HT1080 (cell line): ENCODE measurements around the gene NTM. TPM values are rescaled to one million over a fixed set of nuclear protein-coding genes. Genes with fewer than 3 reads are reported as not detected.
A peak's percentile ranks its signal among the peaks of the same experiment; 100 is the strongest.

Source experiments
- DNase-seq: peaks from one replicate; pipeline ENCODE4 v3.0.0-alpha.2; 2015; ENCODE audit warnings: low read depth
- total RNA-seq: library from RNA; depleted of rRNA; stranded (reverse); fragments of >200 nt; shearing (Covaris generic); gene quantifications from 2 replicates; pipeline ENCODE4 v1.2.3, GENCODE V29; 2014

NTM gene
- total RNA-seq, 1 experiment from 2014 or later = 65.7 TPM

DNA sequence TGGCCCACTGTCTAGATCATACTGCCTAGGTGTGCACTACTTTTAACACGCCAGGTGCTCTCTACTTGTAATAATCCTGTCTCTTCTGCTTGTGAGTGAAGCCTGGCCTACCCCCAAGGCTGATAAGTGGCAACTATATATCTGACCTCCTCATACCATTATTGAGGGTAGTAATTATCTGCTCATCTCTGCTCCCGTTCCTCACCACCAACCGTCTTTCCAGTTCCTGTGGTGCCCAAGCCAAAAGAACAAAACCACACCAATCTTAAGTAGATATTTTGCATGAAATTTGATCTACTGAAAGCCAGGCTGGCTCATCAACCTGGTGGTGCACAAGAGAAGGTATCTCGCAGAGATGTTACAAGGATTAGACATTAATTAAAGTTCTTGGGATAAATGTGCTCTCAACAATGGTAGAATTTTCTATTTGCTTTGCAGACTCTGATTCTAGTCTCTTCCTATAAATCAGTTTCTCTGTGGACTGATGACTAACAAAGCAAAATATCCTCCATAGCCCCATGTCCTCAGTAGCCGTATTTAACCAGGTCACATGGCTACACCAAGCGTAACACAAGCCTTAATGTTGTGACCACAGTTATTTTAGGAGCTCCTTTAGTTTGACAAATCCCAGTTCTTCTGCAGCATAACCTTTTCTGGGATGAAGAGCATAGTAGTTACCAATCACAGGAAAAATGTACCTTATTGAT lies 267.2 kb downstream of the NTM start:
- peak; percentile 34 for DNase-seq

DNA sequence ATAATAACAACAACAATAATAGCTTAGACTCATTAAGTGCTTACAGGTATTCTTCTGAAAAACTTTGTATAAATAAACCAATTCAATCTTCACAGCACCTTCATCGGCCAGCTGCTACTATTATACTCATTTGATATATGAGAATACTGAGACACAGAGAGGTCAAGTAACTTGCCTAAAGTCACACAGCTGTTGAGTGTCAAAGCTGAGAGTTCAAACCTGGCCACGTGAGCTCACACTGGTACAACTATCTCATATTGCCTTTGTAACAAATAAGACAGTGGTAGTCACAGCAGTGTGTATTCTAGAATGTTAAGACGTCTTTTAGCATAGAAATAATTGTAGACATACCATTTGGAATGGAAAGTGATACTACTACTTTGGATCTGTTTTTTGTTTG lies 268.5 kb downstream of the NTM start:
- no peak for DNase-seq

DNA sequence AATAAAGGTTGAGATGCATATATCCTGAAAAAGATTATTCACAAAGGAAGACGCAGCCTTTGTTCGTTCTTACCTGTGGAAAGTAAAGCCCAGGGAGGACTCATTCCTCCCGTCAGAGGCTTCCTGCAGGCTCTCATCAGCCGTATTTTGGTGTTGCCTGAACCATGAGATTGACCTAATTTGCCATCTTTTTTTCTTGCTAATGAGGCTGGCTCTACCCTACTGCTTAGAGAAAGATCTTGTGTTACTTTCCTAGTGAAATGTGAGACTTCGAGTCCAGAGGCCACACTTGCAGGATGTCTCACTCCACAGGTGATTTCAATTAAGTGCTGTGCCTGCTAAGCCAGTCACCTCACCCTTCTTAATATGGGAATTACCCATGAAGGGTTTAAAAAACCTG lies 269.9 kb downstream of the NTM start:
- DNase-seq = no peak

DNA sequence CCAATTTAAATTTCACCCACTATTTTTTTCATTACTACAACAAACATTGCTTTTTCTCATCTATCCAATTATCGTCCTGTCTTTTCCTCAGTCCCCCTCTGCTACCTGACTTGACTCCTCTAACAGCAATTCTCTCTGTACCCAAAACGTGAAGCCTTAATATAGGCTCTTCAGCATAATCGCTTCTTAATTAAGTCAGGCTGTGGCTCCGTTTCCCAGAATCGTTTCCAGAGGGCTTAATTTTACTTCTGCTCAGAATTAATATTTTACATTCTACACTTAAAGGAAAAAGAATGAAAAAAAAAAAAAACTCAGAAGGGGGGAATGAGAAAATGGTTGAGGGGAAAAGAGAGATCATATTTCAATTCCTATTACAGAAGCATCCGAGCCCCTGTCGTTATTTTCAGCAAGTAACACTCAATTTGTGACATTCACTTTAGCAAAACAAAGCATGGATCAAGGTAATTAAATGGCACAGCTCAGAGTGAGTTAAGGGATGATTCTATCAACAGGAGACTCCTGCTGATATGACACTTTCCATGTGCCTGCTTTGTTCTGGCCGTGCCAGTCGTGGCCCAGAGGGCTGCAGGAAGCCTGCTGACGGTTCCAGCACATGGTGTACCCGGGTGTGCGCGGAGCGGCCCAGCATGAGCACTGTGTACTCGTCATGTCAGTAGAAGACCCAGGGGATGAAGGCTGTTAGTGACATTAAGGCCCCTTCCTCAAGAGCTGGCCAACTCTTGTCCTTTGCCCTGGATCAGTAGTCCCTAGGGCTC lies 272.5 kb downstream of the NTM start:
- no peak for DNase-seq

DNA sequence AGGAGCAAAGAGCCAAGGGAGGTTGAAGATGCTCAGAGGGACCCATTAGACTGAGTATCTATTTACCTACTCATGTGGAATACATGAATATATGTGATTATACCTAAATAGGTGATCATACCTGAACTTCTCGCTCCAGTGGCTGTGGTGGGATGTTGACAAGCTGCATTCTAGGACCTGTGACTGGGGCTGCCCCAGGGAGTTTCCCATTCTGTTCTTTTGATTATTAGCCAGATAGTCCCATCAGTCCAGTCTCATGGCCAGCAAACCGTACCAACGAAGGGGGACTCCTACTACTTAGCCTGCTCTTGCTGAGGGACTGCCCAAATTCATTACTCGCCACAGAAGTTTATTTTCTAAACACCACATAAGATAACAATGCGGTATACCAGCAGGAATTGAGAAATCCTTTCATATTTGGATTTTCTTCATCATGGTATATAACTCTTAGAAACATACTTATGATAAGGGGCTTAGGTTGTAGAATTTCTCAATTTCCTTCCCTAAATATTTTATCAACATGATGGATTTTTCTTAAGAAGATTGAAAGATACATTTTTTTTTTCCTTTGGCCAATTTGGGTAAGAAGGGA lies 273.9 kb downstream of the NTM start:
- no peak for DNase-seq

DNA sequence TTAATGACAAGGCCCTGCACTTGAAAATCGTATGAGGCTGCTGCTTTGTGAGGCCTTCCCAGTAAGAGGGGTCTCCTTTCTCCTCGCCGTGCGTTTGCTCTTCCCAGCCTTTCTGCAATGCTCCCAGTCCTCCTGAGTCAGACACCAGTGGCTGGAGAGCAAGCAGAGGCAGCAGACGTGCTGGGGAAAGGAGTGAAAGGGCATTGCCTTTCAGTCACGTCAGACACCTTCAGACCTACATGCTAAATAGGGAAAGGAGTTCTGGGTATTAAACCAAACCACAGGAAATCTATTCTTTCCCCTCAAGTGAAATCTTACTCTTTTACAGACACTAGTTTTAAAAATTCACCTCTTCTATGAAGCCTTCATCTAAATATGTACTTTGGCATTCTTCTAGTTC lies 274.8 kb downstream of the NTM start:
- no peak for DNase-seq

DNA sequence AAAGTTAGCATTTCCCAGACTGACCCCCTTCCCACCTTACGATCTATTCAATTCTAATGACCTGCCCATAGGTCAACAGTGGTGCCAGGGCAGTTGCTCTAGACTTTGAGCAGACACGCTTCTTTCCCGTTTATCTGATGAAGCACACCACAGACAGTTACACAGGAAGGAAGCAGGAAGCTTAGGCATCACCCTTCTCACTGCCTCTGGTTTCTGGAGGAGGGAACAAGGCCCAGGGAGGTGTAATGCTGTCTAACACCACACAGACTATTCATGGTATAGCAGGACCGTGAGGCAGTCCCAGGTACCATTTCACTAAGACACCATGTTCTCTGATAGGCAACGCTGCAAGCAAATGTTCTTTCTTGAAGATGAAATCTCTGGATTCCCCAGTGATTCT lies 279.4 kb downstream of the NTM start:
- no peak for DNase-seq

DNA sequence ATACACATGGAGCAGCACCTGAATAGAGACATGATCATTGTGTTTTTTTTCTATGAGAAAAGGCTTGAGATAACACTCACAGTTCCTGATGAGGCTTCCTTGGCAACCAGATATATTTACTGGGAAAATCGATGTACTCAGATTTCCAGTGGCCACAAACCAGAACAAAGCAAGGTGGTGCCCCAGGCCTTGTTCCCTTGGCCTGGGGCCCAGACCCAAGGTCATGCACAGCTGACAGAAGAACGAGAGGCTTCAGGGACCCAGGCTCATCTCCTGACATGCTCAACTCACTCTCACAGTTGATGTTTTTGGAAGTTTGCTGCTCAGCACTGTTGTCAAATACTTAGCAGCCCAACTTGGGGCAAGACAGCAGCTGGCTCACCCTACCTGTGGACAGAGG lies 281.8 kb downstream of the NTM start:
- peak; percentile 25 for DNase-seq

DNA sequence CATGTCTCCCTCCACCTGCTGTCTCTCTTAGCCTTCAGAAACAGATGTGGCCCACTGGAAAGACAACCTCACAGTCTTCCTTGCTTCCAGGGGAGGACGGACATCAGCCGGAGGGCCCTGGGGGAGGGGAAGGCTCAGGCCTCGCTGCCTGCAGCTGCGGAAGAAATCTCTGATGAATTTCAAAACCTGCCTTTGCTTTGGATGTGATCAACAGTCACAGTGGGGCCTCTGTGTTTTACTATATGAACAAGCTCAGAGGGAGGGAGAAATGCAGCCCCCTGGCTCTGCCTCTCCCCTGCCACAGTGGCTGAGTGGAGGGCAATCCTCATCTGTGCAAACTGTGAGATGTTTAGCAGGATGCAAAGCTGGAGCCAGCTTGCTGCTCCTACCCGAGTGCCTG lies 282.8 kb downstream of the NTM start:
- no peak for DNase-seq

DNA sequence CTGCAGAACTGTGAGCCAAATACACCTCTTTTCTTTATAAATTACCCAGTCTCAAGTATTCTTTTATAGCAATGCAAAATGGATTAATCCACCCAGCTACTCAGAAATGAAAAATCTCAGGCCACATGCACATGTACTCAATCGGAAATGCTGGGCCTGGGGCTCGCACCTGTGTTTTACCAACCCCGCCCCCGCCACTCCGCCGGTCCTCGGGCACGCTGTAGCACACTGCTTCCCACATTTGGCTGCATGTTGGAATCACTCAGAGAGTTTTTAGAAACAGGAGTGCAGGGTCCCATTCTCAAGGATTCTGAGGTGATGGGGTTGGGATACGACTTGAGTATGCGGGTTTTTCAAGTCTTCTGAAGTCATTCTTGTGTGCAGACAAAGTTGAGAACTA lies 284.4 kb downstream of the NTM start:
- no peak for DNase-seq

DNA sequence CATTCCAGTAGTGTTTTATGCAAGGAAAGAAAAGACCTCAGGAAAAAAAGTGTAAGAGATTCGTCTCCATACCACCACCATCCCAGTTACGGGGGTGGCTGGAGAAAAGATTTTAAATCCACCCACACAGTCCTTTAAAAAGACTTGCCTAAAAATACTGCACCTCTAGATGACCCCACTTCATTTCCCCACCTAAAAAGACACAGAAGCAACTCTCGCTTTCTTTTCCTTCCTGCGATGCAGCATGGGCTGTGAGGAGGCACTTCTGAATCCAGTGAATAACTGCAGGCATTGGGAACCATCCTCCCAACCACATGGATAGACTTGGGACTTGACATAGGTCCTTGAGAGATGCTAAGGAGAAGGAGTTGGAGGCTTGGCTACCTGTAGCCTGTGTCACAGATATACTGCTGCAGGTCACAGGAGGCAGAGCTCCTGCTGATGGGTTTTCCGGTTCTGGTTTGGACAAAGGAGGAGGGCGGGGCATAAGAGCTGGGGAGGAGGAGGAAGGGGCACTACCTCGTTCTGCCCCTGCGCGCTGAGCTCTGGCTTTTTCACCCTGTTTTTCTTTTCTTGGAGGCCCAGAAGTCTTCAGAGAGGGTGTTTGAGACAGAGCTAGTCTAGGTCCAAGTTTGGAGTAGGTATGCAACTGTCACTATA lies 285.9 kb downstream of the NTM start:
- DNase-seq = no peak

DNA sequence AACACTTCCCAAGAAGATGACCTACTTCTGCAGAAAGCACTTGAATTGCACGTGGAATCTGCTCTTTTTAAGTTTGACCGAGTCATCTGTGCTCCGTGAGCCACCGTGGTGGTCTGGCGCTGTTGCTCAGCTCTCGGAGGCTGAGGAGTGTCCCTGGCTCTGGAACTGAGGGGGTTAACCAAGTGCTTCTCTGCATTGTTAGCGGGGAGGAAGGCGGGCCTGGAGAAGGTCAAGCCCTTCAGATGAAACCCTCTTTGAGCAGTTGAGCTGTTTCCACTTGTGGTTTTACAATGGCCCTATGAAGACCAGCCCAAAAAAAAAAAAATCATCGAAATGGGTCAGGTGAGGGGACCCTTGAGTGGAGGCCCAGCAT lies 286.4 kb downstream of the NTM start:
- no peak for DNase-seq

DNA sequence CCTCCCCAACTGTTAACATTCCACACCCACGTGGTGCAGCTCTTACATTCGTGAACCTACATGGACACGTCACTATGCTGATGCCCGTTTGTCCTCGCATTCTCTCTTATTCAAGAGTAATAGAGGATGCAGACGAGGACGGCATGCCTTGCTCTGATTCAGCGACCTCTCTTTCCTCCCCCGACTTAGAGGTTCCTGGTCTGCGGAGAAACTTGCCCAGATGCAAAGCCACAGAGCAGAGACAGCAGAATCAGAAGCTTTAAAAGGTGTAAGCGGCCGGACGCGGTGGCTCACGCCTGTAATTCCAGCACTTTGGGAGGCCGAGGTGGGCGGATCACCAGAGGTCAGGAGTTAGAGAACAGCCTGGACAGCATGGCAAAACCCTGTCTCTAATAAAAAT lies 288.0 kb downstream of the NTM start:
- no peak for DNase-seq

DNA sequence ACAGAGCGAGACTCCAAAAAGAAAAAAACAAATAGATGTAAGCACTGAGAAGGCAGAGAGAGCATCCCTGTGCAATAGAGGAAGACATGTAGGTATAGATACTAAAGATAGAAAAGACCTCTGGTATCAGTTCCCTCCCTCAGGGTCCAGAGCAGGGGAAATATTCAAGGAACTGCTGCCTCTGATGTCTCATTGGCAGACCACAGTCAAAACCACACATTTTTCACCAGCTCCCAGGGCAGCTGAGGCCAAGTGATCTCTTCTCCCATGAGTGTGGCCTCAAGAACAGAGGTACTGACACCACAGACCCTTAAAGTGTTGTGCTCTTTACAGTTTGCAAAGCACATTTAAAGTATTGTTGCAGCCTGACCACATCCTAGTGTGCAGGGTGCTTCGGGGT lies 288.5 kb downstream of the NTM start:
- peak; percentile 20 for DNase-seq

DNA sequence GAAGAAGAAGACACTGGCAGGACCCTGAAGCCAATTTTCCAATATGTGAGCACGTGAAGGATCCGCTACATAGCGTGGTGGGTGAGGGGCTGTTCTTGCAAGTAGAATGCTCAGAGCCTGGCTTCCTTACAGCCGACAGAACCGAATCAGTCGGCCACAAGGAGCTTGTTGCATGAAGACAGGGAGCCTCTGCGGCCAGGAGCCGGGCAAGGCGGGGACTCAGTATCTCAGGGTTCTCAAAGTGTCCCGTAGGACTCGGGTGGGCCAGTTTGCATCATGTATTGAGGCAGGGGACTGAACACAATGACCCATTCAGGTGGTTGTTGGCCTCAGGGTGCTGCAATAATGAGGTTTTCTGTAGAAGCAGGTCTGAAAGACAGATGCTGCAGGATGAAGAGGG lies 289.5 kb downstream of the NTM start:
- no peak for DNase-seq

DNA sequence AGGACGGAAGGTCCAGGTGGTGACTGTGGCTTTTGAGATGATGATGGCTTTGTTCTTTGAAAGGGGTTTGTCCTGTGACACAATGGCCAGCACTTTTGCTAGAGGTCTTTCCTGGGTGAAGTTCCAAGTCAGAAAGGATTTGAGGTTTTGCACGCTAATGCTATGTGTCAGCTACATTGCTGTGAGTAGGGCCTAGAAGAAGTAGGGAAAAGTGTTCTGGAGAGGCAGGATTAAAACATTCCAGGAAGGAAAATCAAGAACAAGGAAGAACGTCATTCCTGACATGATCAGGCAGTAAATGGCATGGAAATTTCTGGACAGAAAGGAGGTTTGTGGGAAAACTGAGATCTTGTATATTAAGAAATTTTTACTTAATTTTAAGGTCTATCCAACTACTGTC lies 290.7 kb downstream of the NTM start:
- DNase-seq = peak; percentile 72

DNA sequence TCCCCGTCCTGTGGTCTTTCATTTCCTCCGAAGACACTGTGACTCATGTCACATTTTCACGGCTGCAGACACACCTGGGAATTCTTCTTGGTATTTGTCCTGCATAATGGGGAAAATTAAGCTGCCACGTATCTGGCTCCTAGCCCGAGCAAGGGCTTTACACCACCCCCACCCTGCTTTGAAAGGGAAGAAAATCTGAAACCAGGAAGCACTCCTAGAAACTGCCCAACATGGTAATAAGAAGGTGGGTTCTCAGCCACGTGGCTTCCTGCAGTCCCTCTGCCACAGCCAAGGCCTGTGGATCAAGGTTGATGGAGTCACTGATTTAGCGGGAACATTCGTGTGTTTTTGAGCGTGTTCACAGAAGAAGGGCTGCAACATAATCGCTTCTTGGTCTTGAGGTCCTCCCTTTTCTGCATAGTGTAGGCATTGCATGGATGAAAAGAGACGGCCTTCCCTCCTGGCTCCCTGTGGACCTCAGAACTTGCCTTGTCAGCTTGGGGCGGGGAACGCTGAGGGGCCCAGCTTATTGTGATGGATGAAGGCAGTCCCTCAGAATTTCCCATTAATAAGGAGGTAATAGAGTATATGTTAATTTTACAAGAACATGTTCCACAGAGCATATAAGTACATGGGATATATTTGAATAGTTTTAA lies 292.0 kb downstream of the NTM start:
- DNase-seq = no peak

DNA sequence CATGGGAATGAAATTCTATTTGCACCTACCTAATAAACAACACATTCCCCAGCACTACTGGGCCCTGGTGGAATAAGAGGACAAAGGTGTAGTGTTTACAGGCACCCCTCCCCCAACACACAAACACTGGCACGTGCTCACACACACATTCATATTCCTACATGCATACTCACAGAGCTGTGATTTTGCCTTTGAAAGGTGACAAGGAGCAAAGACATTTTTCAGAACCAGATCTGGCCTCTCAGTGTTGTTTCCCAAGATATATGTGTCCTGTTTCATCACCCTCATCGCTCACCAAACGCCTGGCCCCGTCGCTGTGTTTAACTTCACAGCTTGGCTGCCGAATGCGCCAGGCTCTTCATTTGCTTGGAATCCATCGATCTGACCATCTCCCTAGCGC lies 292.6 kb downstream of the NTM start:
- DNase-seq = no peak

DNA sequence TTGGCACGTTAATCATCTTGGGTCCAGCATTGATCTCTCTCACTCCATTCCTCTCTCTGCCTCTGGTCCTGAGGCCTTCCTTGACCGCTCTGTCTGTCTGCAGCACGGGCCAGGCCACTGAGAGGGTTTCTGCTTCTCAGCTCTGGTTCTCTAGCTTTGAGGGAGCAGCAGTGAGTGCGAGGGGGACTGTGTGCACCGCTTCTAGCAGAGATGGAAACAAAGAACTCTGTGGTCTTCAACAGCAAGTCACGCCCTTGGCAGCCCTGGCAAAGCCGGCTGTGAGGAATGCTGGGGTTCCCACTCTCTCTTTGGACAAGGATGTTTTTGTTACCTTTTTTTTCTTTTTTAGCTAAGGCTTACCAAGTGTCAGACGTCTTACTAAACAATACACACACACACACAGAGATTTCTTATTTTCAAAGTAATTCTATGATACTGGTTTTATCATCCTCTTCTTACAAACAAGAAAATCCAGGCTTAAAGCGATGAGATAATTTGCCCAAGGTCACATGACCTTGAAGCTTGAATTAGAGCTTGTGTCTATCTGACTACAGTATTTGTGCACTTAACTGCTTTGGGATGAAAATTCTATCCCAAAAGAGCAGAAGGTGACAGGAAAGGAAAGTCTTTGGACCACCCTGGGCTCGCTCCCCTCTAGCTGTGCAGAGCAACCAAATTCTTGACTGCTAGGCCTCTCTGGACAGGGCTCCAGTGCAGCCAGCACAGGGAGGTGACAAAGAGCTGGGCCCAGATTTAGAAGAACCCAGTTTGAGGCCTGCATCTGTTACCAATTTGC lies 293.2 kb downstream of the NTM start:
- no peak for DNase-seq

DNA sequence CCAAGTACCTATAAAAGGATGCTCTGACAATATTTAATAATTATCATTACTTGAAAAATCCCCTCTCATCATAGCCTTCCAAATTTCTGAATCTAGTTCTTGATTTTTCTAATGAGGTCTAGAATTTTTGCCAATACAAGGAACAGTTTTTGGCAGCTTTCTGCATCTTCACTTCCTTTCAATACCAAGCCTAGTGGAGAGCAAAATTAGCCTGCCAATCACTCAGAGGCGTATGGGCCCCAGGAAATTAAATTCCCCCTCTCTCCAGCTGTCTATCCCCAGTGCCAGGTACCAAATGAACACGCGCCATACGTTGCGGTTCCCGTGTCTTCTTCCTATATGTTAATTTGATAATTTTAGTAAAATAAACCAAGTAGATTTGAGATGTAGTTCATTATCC lies 293.9 kb downstream of the NTM start:
- DNase-seq = no peak

DNA sequence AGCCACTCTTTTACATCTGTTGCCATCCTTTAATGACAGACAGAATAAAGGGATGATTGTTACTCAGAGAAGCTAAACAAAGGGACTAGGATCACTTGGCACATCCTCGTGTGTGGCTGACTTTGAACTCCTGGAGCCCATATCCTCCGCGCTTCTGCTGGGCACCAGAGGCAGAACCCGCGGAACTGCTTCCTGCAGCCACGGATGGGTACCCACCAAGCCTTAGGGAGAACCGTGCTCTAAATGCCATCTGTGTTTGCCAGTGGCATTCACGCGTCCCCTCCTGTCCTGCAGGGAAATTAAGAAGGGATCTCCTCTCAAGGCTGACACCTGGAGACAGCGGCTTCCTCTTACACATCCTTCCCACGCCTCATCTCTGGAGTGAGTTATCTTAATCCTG lies 294.4 kb downstream of the NTM start:
- DNase-seq = no peak
